NB4 (cell line): ENCODE results near the gene SHB.
A peak's percentile ranks its signal among the peaks of the same experiment; 100 is the strongest.

Source experiments
- DNase-seq: peaks from one replicate; pipeline ENCODE4 v3.0.0; 2010; ENCODE audit warnings: low read depth
- H3K4me3 ChIP-seq: one replicate; pipeline ENCODE4 v1.5.1; 2011; ENCODE audit warnings: mild to moderate bottlenecking, low read depth, low read length, moderate library complexity
- CTCF ChIP-seq: IDR thresholded peaks from one replicate; pipeline ENCODE4 v1.5.1; 2012; ENCODE audit warnings: low read depth, low read length
- MAX ChIP-seq: IDR thresholded peaks from 2 replicates; pipeline ENCODE4 v1.6.1; 2011; ENCODE audit warnings: low read depth, low read length
- MYC ChIP-seq: IDR thresholded peaks from 2 replicates; pipeline ENCODE4 v1.6.1; 2011; ENCODE audit warnings: low read depth, low read length
- POLR2A ChIP-seq: IDR thresholded peaks from 2 replicates; pipeline ENCODE4 v1.6.1; 2011; ENCODE audit warnings: mild to moderate bottlenecking; ENCODE audit not compliant: insufficient read length; ENCODE audit errors: extremely low read depth

SHB gene

GRCh38 chr9:38084556-38084880 lies 15.5 kb upstream of the SHB start:
- H3K4me3 ChIP-seq: no peak overlapping the region
- DNase-seq: peak; percentile 15
- TF ChIP-seq MYC (no peak), CTCF (no peak), MAX (no peak), POLR2A (no peak)

DNA sequence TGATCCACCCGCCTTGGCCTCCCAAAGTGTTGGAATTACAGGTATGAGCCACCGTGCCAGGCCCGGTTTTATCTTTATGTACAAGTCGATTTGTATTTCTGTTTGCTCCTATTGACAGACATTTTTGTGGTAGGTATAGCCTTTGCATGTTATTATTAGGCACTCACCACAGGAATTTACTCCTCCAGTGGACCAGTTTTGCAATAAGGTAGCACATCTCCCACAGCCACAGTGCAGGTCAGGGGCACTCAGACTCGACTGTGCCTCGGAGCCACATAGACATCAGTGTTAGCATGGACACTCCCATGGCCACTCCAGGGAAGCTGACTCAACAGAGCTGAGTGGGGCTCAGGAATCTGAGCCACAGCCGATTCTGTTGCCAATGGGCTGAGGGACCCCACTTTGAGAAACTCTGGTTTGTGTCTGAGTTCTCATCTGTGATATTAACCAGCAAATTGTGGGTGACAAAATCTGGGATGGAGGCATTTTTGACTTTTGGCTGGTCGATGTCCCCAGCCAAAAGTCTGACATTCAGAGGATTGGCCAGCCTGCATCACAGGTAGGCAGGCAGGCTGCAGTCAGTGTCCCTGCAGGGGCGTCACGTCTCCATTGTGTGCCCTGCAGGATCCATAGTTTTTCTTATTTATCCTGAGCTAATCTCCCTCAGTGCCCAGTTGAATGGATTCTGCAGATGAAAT lies 15.0 kb upstream of the SHB start:
- no peak for DNase-seq
- TF ChIP-seq POLR2A (no peak), MAX (no peak), MYC (no peak), CTCF (no peak)
- no peak overlapping the region for H3K4me3 ChIP-seq

- no peak for DNase-seq
These were observed 13.6 kb upstream of the SHB start for GRCh38 chr9:38082446-38083287.

GRCh38 chr9:38081356-38082108 lies 12.5 kb upstream of the SHB start:
- TF ChIP-seq POLR2A: no peak
- no peak for TF ChIP-seq MYC
- no peak for TF ChIP-seq CTCF
- no peak for TF ChIP-seq MAX
- no peak overlapping the region for H3K4me3 ChIP-seq
- DNase-seq: no peak

More at GRCh38 chr9:38082446-38083287, 13.6 kb upstream of the SHB start:
- no peak for TF ChIP-seq MAX
- TF ChIP-seq MYC: no peak
- TF ChIP-seq CTCF: no peak
- TF ChIP-seq POLR2A: no peak
- H3K4me3 ChIP-seq: no peak overlapping the region

DNA sequence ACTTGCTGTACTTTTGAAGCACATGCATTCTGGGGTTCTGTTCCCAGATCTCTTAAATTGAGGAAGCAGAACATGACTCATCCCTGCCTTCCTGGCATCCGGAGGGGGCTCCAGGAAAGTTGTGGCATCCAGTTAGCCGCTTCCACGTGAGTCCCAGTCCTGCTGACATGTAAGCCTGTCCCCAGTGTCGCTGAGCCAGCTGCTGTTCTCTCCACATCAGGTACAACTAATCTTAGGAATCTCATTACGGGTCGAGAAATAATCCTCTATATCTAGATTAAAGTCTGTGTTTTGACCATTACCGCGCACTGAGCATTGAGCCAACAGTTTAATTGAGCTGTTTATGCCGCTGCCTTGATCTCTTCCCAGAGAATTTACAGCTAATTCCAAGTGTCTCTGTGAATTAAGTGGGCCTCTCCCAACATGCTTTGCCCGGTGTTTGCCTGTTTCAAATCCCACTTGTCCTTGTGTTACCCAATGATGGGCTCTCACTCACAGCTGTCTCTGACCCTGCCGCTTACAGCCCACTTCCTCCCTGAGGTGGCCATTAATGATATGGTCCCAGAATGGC lies 10.5 kb upstream of the SHB start:
- DNase-seq: no peak
- H3K4me3 ChIP-seq: no peak overlapping the region
- TF ChIP-seq MAX (no peak), POLR2A (no peak), MYC (no peak), CTCF (no peak)
